ENCODE data around the gene ANKRD13D.

The ANKRD13D gene

GRCh38 chr11:67313125-67313890 is 24.2 kb downstream of the ANKRD13D start:
- Histone ChIP-seq H3K9me3 (ENCODE audit: severe bottlenecking) (no peaks in the 10 kb centered on the region), H3K27me3 (ENCODE audit: insufficient read depth, low read depth, severe bottlenecking) (no peaks in the 10 kb centered on the region), H3K4me3 (ENCODE audit: low read depth, low read length) (no peak overlapping the region), H3K36me3 (peaks cover 9% of the 10 kb centered on the region), H3K27ac (no peak overlapping the region)
- no peak for DNase-seq
- TF ChIP-seq CTCF (IDR thresholded peaks at IDR 0.05; ENCODE audit: low read depth, low read length), result no peak

GRCh38 chr11:67314218-67314617 is 25.1 kb downstream of the ANKRD13D start:
- no peak overlapping the region for H3K4me3 ChIP-seq (ENCODE audit: low read depth, low read length)
- H3K27ac ChIP-seq, result no peak overlapping the region
- no peak for TF ChIP-seq CTCF (IDR thresholded peaks at IDR 0.05; ENCODE audit: low read depth, low read length)
- H3K27me3 ChIP-seq (ENCODE audit: insufficient read depth, low read depth, severe bottlenecking), result no peaks in the 10 kb centered on the region
- no peaks in the 10 kb centered on the region for H3K9me3 ChIP-seq (ENCODE audit: severe bottlenecking)
- H3K36me3 ChIP-seq, result peaks cover 8% of the 10 kb centered on the region
- no peak for DNase-seq

GRCh38 chr11:67315325-67315909 is 26.3 kb downstream of the ANKRD13D start:
- no peak for DNase-seq
- Histone ChIP-seq H3K4me3 (ENCODE audit: low read depth, low read length) (no peak overlapping the region), H3K27ac (no peak overlapping the region)

GRCh38 chr11:67316882-67317204 is 27.7 kb downstream of the ANKRD13D start:
- no peaks in the 10 kb centered on the region for H3K27me3 ChIP-seq (ENCODE audit: insufficient read depth, low read depth, severe bottlenecking)
- peak overlapping the region; percentile 95 for H3K27ac ChIP-seq
- H3K36me3 ChIP-seq, result no peaks in the 10 kb centered on the region
- no peaks in the 10 kb centered on the region for H3K9me3 ChIP-seq (ENCODE audit: severe bottlenecking)
- peak overlapping the region; percentile 90 for H3K4me3 ChIP-seq (ENCODE audit: low read depth, low read length)
- no peak for DNase-seq
- TF ChIP-seq CTCF (IDR thresholded peaks at IDR 0.05; ENCODE audit: low read depth, low read length), result no peak

More at GRCh38 chr11:67315325-67315909, 26.3 kb downstream of the ANKRD13D start:
- Histone ChIP-seq H3K36me3 (no peaks in the 10 kb centered on the region), H3K9me3 (ENCODE audit: severe bottlenecking) (no peaks in the 10 kb centered on the region), H3K27me3 (ENCODE audit: insufficient read depth, low read depth, severe bottlenecking) (no peaks in the 10 kb centered on the region)
- no peak for TF ChIP-seq CTCF (IDR thresholded peaks at IDR 0.05; ENCODE audit: low read depth, low read length)

- DNase-seq, result peak; percentile 96
- Histone ChIP-seq H3K9me3 (ENCODE audit: severe bottlenecking) (no peaks in the 10 kb centered on the region), H3K36me3 (no peaks in the 10 kb centered on the region), H3K27me3 (ENCODE audit: insufficient read depth, low read depth, severe bottlenecking) (no peaks in the 10 kb centered on the region), H3K4me3 (ENCODE audit: low read depth, low read length) (peak overlapping the region; percentile 90), H3K27ac (peak overlapping the region; percentile 95)
- peak; percentile 90 for TF ChIP-seq CTCF (IDR thresholded peaks at IDR 0.05; ENCODE audit: low read depth, low read length)
Measured at GRCh38 chr11:67317205-67317887, 28.2 kb downstream of the ANKRD13D start.
